GM19351 (cell line): ENCODE measurements around the gene NOTCH1.

Source experiments
- ATAC-seq: cut with Tn5 transposase; IDR thresholded peaks from one replicate; pipeline ENCODE4 v1.9.1; 2021; ENCODE audit warnings: mild to moderate bottlenecking, moderate library complexity; ENCODE audit not compliant: unreplicated experiment

The NOTCH1 gene

GRCh38 chr9:136504512-136505348, 41.1 kb downstream of the NOTCH1 start:
- ATAC-seq: no peak

- no peak for ATAC-seq
Observed at GRCh38 chr9:136502940-136503550, 42.8 kb downstream of the NOTCH1 start.

- no peak for ATAC-seq
Observed at GRCh38 chr9:136502196-136502595, 43.7 kb downstream of the NOTCH1 start.

GRCh38 chr9:136501686-136502085, 44.2 kb downstream of the NOTCH1 start:
- ATAC-seq: no peak

- no peak for ATAC-seq
Observed at GRCh38 chr9:136499935-136500910, 45.6 kb downstream of the NOTCH1 start.

- no peak for ATAC-seq
Observed at GRCh38 chr9:136499071-136499934, 46.5 kb downstream of the NOTCH1 start.

- ATAC-seq: no peak
Observed at GRCh38 chr9:136497916-136498695, 47.7 kb downstream of the NOTCH1 start.

GRCh38 chr9:136496801-136497620, 48.8 kb downstream of the NOTCH1 start:
- ATAC-seq: no peak

- ATAC-seq: no peak
Observed at GRCh38 chr9:136496181-136496580, 49.7 kb downstream of the NOTCH1 start.

- ATAC-seq: no peak
Observed at GRCh38 chr9:136495238-136495800, 50.5 kb downstream of the NOTCH1 start.

GRCh38 chr9:136494531-136495215, 51.2 kb downstream of the NOTCH1 start:
- ATAC-seq: no peak

- no peak for ATAC-seq
Observed at GRCh38 chr9:136494012-136494411, 51.8 kb downstream of the NOTCH1 start.

GRCh38 chr9:136493567-136493971, 52.3 kb downstream of the NOTCH1 start:
- ATAC-seq: no peak

- no peak for ATAC-seq
Observed at GRCh38 chr9:136492978-136493522, 52.8 kb downstream of the NOTCH1 start.

- ATAC-seq: no peak
Observed at GRCh38 chr9:136489731-136490130, 56.1 kb downstream of the NOTCH1 start.

GRCh38 chr9:136488247-136489214, 57.3 kb downstream of the NOTCH1 start:
- ATAC-seq: no peak
